Stimulated activated CD4-positive, alpha-beta T cell treated with anti-CD3 and anti-CD28 coated beads, Interleukin-1b, Interleukin-23, amount 100 ng/mL, for 4 hours (primary cell): Measurements from ENCODE around the gene TLK1.
A peak's percentile ranks its signal among the peaks of the same experiment; 100 is the strongest.

ENCODE experiments used
- DNase-seq, 2 donors: peaks; one replicate each; pipeline ENCODE4 v3.0.0-alpha.2; 2020; ENCODE audit warnings: low read depth in 2 of 2

TLK1 gene

GRCh38 chr2:171004363-171004762 lies 156.3 kb downstream of the TLK1 start:
- no peak for DNase-seq

- no peak for DNase-seq
Observed at GRCh38 chr2:170999654-171000053, 161.0 kb downstream of the TLK1 start.

GRCh38 chr2:170997893-170998597 lies 162.6 kb downstream of the TLK1 start:
- DNase-seq: no peak

GRCh38 chr2:170996316-170996715 lies 164.4 kb downstream of the TLK1 start:
- DNase-seq: no peak

- DNase-seq: no peak
Observed at GRCh38 chr2:170991398-170992182, 169.1 kb downstream of the TLK1 start.

- DNase-seq: no peak
Observed at GRCh38 chr2:170986566-170987258, 174.0 kb downstream of the TLK1 start.

- no peak for DNase-seq
Observed at GRCh38 chr2:170985407-170985806, 175.3 kb downstream of the TLK1 start.

- DNase-seq: no peak
Observed at GRCh38 chr2:170984079-170984478, 176.6 kb downstream of the TLK1 start.

- DNase-seq: no peak
Observed at GRCh38 chr2:170975943-170976270, 184.8 kb downstream of the TLK1 start.

- DNase-seq: no peak
Observed at GRCh38 chr2:170975127-170975942, 185.4 kb downstream of the TLK1 start.

GRCh38 chr2:170974304-170974993 lies 186.2 kb downstream of the TLK1 start:
- no peak for DNase-seq

GRCh38 chr2:170973492-170974303 lies 187.0 kb downstream of the TLK1 start:
- peak; percentile 87 to 88 for DNase-seq

- no peak for DNase-seq
Observed at GRCh38 chr2:170973225-170973491, 187.5 kb downstream of the TLK1 start.

GRCh38 chr2:170972296-170973224 lies 188.1 kb downstream of the TLK1 start:
- no peak for DNase-seq

- DNase-seq: no peak
Observed at GRCh38 chr2:170971071-170971470, 189.6 kb downstream of the TLK1 start.

- DNase-seq: no peak
Observed at GRCh38 chr2:170969872-170970496, 190.7 kb downstream of the TLK1 start.

GRCh38 chr2:170969030-170969429 lies 191.7 kb downstream of the TLK1 start:
- no peak for DNase-seq

- DNase-seq: no peak
Observed at GRCh38 chr2:170968205-170969003, 192.3 kb downstream of the TLK1 start.
